ENCODE data around the gene TCAP. TPM values are rescaled to one million over a fixed set of nuclear protein-coding genes. Genes with fewer than 3 reads are reported as not detected.
A peak's percentile ranks its signal among the peaks of the same experiment; 100 is the strongest.

The TCAP gene
- total RNA-seq, 6 donors from 2014 or later, result 0.39 to 4.2 (median 2.5) TPM

DNA sequence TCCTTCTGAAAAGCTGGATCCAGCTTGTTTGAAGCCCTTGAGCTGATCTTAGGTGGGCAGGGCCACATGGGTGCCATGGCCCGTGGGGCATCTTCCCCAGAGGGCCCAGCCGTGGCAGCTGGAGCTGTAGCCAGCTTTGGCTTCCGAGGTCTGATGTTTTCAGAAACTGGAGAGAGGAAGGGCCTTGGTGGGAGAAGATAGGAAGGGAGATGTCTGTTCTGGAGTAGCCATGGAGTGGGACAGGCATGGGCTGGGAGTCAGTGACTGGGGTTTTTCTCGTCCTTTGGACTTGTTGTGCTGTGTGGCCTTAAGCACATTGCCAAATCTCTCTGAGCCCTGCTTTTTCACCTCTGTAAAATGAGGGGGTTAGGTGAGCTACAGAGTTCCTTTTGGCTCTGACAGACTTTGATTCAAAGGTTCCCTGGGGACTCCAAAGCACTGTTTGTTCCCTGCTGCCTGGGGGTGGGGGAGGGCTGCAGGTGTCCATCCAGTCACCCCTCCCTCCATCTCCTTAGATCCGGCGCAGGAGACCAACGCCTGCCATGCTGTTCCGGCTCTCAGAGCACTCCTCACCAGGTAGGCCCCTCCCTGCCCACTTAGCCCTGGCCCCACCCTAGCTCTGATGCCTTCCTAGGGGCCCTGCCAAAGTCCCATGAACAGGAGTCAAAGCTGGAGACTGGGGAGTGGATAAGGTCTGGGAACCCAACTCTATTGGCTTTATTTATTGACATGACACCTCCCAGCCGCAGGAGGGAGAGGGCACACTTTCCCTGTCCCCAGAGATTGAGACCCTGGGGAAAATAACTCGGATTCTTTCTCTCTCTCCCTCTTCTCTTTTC is 36.3 kb upstream of the TCAP start:
- Histone ChIP-seq H3K4me3 (peak overlapping the region in 2 of 4 donors; percentile 43 to 53), H3K36me3 (no peaks in the 10 kb centered on the region), H3K9me3 (no peaks in the 10 kb centered on the region), H3K27me3 (peaks cover 4 to 17% (median 14%) of the 10 kb centered on the region in 4 donors), H3K27ac (peak overlapping the region in 3 of 4 donors; percentile 42 to 77 (median 70)), H3K4me1 (peaks cover 6 to 40% (median 24%) of the 10 kb centered on the region in 4 donors)
- DNase-seq, result peak in 1 of 2 donors; percentile 91
- 59 to 60% methylated on average over 10 of the region's 10 CpGs for WGBS, 2 donors
- peak; percentile 15 to 30 for ATAC-seq (ENCODE audit: low FRiP score in 2 of 2)
- TF ChIP-seq, protein P1, sequence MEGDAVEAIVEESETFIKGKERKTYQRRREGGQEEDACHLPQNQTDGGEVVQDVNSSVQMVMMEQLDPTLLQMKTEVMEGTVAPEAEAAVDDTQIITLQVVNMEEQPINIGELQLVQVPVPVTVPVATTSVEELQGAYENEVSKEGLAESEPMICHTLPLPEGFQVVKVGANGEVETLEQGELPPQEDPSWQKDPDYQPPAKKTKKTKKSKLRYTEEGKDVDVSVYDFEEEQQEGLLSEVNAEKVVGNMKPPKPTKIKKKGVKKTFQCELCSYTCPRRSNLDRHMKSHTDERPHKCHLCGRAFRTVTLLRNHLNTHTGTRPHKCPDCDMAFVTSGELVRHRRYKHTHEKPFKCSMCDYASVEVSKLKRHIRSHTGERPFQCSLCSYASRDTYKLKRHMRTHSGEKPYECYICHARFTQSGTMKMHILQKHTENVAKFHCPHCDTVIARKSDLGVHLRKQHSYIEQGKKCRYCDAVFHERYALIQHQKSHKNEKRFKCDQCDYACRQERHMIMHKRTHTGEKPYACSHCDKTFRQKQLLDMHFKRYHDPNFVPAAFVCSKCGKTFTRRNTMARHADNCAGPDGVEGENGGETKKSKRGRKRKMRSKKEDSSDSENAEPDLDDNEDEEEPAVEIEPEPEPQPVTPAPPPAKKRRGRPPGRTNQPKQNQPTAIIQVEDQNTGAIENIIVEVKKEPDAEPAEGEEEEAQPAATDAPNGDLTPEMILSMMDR (IDR thresholded peaks at IDR 0.05), result no peak
- peak in 1 of 4 donors; percentile 21 for TF ChIP-seq POLR2A (IDR thresholded peaks at IDR 0.05)
- no peak for TF ChIP-seq EP300 (IDR thresholded peaks at IDR 0.05)
- TF ChIP-seq POLR2AphosphoS5 (IDR thresholded peaks at IDR 0.05), result peak in 1 of 2 donors; percentile 17

DNA sequence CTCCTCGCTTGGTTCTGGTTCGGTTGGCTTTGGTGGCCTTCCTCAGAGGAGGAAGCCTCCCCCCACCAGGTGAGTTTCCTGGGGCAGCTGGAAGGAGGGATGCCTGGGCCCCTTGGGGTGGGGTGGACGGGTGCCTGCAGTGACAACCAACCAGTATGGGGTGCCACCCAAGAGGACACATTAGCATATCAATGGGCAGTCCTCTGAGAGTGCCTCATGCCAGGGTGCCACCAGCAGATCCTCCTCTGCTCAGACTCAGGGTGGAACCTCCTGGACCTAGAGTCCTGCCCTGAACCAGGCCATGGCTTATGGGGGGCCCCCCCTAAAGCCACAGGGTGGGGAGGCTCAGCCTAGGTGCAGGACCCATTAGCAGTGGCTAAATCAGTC is 35.7 kb upstream of the TCAP start:
- TF ChIP-seq POLR2AphosphoS5 (IDR thresholded peaks at IDR 0.05) (no peak), EP300 (IDR thresholded peaks at IDR 0.05) (no peak), POLR2A (IDR thresholded peaks at IDR 0.05) (no peak)
- TF ChIP-seq, protein P1 (IDR thresholded peaks at IDR 0.05), result no peak

DNA sequence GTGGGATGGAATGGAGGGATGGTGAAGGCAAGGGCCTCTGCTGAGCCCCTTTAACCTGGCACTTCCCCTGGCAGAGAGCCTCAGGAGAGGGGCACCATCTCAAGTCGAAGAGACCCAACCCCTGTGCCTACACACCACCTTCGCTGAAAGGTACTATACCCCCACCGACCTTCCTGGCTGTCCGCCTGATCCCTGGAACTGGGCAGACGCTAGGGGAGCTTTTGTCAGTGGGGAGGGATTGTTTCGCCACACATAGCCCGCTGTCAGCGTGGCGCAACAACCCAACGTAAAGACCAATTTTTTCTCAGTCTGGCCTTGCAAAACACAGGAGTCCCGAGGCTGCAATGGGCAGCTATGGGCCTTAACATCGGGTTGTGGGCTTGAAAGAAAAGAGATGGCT is 35.3 kb upstream of the TCAP start:
- no peaks in the 10 kb centered on the region for H3K9me3 ChIP-seq
- ATAC-seq (ENCODE audit: low FRiP score in 2 of 2), result no peak
- H3K36me3 ChIP-seq, result no peaks in the 10 kb centered on the region
- H3K4me1 ChIP-seq, result peaks cover 10 to 45% (median 32%) of the 10 kb centered on the region in 4 donors
- H3K27me3 ChIP-seq, result peaks cover 4 to 17% (median 14%) of the 10 kb centered on the region in 4 donors
- peak overlapping the region in 1 of 4 donors; percentile 10 for H3K4me3 ChIP-seq
- 68% methylated on average over 12 of the region's 12 CpGs for WGBS, 2 donors
- TF ChIP-seq, protein P1 (IDR thresholded peaks at IDR 0.05), result no peak
- no peak for TF ChIP-seq POLR2AphosphoS5 (IDR thresholded peaks at IDR 0.05)
- no peak for TF ChIP-seq POLR2A (IDR thresholded peaks at IDR 0.05)
- TF ChIP-seq EP300 (IDR thresholded peaks at IDR 0.05), result no peak
- DNase-seq, result peak in 1 of 2 donors; percentile 48
- H3K27ac ChIP-seq, result peak overlapping the region in 3 of 4 donors; percentile 42 to 77 (median 49)

More for the DNA sequence above, 35.7 kb upstream of the TCAP start:
- H3K4me1 ChIP-seq, result peaks cover 6 to 43% (median 29%) of the 10 kb centered on the region in 4 donors
- H3K4me3 ChIP-seq, result no peak overlapping the region
- no peaks in the 10 kb centered on the region for H3K36me3 ChIP-seq
- ATAC-seq (ENCODE audit: low FRiP score in 2 of 2) (no peak), DNase-seq (peak in 1 of 2 donors; percentile 47)
- peak overlapping the region in 3 of 4 donors; percentile 42 to 77 (median 42) for H3K27ac ChIP-seq
- H3K27me3 ChIP-seq, result peaks cover 4 to 17% (median 14%) of the 10 kb centered on the region in 4 donors
- H3K9me3 ChIP-seq, result no peaks in the 10 kb centered on the region
- 42 to 71% methylated on average over 3 of the region's 3 CpGs for WGBS, 2 donors

DNA sequence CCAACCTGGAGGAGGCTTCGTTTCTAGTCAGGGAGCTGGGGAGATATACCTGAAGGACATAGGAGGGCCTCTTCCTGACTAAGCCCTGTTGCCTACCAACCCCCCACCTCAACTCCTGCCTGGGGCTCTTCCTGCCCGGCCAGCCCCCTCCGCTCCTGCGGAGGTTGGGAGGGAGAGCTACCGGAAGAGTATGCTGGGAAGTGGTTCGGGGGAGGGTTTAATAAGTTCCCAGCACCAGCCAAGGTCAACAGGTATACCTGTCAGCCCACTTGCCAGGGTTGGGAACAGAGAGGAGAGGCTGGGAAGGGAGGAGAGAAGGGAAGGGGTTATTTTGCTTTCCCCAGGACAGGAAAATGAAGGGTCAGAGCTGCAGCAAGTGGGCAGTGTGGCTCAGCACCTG is 33.7 kb upstream of the TCAP start:
- ATAC-seq (ENCODE audit: low FRiP score in 2 of 2) (peak in 1 of 2 donors; percentile 20), DNase-seq (peak in 1 of 2 donors; percentile 81)
- Histone ChIP-seq H3K4me1 (peaks cover 16 to 54% (median 40%) of the 10 kb centered on the region in 4 donors), H3K27me3 (peaks cover 4 to 16% (median 12%) of the 10 kb centered on the region in 4 donors), H3K4me3 (peak overlapping the region in 1 of 4 donors; percentile 16), H3K27ac (peak overlapping the region; percentile 33 to 77 (median 49)), H3K9me3 (no peaks in the 10 kb centered on the region), H3K36me3 (no peaks in the 10 kb centered on the region)
- peak in 1 of 2 donors; percentile 53 for TF ChIP-seq POLR2AphosphoS5 (IDR thresholded peaks at IDR 0.05)
- peak in 1 of 4 donors; percentile 26 for TF ChIP-seq EP300 (IDR thresholded peaks at IDR 0.05)
- peak in 1 of 4 donors; percentile 51 for TF ChIP-seq POLR2A (IDR thresholded peaks at IDR 0.05)
- TF ChIP-seq, protein P1 (IDR thresholded peaks at IDR 0.05), result no peak
- WGBS, 2 donors, result 31 to 48% methylated on average over 6 of the region's 6 CpGs
